AG09309 (cell line): ENCODE results near the gene PPP2R2D.

Experiments
- DNase-seq: peaks from one replicate; pipeline ENCODE4 v3.0.0-alpha.2; 2010; ENCODE audit warnings: low read depth
- H3K4me3 ChIP-seq: 2 replicates; pipeline ENCODE4 v1.5.1; 2011; ENCODE audit warnings: mild to moderate bottlenecking, low read depth, low read length, moderate library complexity; ENCODE audit not compliant: control insufficient read depth
- CTCF ChIP-seq: IDR thresholded peaks from 2 replicates; pipeline ENCODE4 v1.5.1; 2011; ENCODE audit warnings: mild to moderate bottlenecking, low read depth, low read length, inconsistent platforms; ENCODE audit not compliant: insufficient read depth, control insufficient read depth; ENCODE audit errors: missing control alignments

The PPP2R2D gene

GRCh38 chr10:131926743-131927595, 26.2 kb downstream of the PPP2R2D start:
- no peak for DNase-seq
- TF ChIP-seq CTCF = no peak
- H3K4me3 ChIP-seq = no peak overlapping the region

GRCh38 chr10:131928248-131929095, 27.7 kb downstream of the PPP2R2D start:
- no peak for TF ChIP-seq CTCF
- no peak for DNase-seq
- no peak overlapping the region for H3K4me3 ChIP-seq

- H3K4me3 ChIP-seq = no peak overlapping the region
- no peak for TF ChIP-seq CTCF
- DNase-seq = no peak
Measured at GRCh38 chr10:131929122-131929845, 28.5 kb downstream of the PPP2R2D start.

- no peak for TF ChIP-seq CTCF
- no peak for DNase-seq
- no peak overlapping the region for H3K4me3 ChIP-seq
Measured at GRCh38 chr10:131930150-131930549, 29.3 kb downstream of the PPP2R2D start.

- no peak overlapping the region for H3K4me3 ChIP-seq
- no peak for DNase-seq
Measured at GRCh38 chr10:131930586-131931330, 29.9 kb downstream of the PPP2R2D start.

More at GRCh38 chr10:131930586-131931330, 29.9 kb downstream of the PPP2R2D start:
- no peak for TF ChIP-seq CTCF
